NCI-H524 (cell line): ENCODE measurements around the gene RNF144A.

Source experiments
- DNase-seq, 2 experiments: peaks; one replicate each; lab custom pipeline; 2025; lab: John Stamatoyannopoulos, UW

The RNF144A gene

GRCh38 chr2:6908291-6908690, 8.9 kb upstream of the RNF144A start:
- no peak for DNase-seq

GRCh38 chr2:6909431-6910385, 7.5 kb upstream of the RNF144A start:
- DNase-seq: no peak

DNA sequence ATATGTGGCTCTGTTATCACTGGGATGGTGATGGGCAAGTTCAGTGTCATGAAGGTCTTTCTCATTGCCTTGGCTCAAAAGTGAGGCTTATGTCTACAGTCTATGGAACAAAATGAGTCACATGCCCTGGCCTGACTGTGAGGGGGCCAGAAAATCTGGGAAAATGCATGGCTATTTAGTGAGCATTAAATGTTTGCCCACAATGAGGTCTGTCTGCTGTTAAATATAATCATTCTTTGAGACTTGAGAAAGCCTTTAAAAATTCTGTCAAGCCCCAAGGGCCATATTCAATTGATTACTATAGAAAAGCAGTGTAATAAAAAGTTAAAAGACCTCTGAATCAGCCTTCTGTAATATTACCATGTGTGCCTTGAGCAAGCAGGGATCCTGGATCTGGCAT, 5.5 kb upstream of the RNF144A start:
- no peak for DNase-seq

GRCh38 chr2:6913415-6914157, 3.6 kb upstream of the RNF144A start:
- DNase-seq: no peak

DNA sequence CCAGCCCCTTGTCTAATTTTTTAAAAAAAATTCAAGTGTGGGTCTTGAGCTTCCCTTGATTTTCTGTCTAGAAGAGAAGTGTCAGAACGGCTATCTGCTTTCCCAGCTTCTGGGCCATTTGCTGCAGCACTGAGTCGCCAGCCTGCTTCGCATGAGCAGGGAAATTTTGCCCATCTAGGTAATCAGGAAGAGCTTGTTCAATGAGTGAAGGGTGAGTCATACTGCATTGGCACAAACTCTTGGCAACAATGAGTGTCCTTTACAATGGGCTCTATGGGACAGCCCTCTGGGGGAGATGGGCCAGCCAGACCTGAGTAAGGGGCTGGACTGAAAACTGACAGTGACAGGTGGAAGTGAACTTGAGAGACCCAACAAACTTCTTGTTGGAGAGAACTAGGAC, 2.4 kb upstream of the RNF144A start:
- no peak for DNase-seq

DNA sequence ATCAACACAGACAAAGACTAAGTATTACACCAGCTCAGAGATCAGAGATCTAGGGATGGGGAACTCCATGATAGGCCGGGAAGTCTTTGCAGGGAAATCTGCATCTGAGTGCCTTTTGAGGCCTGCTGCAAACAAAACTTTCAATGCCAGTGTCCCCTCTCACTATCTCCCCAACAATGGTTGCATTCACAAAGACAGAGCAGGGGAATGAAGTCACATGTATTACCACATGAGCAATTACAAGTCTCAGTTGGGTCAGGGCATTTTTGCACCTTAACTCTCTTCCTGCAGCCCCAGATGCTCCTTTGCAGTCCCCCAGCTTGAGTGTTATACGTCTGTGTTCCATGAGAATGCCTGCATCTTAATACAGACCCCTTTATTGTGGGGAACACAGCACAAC, 1.8 kb upstream of the RNF144A start:
- no peak for DNase-seq

DNA sequence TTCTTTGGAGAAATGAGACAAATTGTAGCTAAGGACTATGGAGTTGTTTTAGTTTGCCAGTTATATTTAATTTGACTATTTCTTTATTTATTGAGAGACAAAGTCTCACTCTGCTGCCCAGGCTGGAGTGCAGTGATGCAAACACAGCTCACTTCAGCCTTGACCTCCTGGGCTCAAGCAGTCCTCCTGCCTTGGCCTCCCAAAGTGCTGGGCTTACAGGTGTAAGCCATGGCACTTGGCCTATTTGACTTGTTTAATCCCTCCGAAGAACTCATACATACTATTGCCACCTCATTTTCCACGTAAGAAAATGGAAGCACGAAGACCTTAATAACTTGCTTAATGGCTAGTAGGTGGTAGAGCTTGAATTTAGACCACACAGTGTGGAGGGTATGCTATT, 988 bp upstream of the RNF144A start:
- no peak for DNase-seq

- no peak for DNase-seq
Observed at GRCh38 chr2:6916736-6917070, 509 bp upstream of the RNF144A start.

GRCh38 chr2:6917761-6918421, 679 bp downstream of the RNF144A start:
- peak in 1 of 2 experiments; percentile 47 for DNase-seq

- DNase-seq: peak in 1 of 2 experiments; percentile 24
Observed at GRCh38 chr2:6919901-6920742, 2.9 kb downstream of the RNF144A start.

- no peak for DNase-seq
Observed at GRCh38 chr2:6920743-6921064, 3.5 kb downstream of the RNF144A start.

DNA sequence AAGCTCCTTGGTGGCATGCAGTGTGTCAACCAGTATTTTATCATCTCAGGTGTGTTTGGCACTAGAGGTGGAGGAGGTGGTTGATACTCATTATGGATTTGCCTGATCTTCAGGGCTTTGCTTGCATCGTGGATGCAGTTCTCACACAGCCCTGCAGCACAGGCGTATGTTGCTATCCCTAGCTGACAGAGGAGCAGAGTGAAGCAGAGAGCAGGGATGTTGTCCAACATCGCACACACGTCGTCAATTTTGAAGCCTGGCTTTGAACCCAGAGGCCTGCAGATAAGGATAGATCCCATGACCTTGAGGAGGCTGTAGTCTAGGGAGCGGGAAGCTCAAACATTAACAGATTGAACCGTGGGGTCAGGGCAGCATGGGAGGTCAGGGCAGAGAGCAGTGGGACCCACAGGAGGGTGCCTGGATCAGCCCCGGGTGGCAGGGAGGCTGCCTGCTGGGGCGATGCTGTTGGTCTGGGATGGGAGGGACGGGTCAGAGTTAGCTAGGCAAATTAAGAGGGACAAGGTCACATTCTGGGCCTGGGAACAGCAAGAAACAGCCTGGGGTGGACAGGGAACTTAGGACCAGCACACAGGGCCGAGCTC, 4.2 kb downstream of the RNF144A start:
- DNase-seq: no peak

DNA sequence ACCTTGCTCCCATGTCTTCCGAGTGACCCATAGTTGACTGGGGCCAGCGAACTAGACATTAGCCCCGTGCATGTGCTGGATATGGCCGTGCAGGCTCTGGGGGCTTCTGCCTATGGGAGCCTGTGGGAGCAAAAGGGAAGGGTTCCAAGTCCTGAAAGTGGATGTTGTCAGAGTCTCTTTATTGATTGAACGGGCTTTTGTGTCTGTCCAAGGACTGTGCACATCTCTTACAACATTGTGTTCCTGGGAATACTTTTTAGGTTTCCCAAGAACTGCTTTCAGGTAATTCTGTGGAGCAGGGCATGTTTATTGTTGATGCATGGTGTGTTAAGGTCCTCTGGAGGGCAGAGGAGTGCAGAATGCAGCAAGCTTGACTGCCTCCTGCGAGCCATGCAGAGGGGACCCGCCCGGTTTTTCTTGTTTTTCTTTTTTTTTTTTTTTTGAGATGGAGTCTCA, 5.0 kb downstream of the RNF144A start:
- DNase-seq: peak in 1 of 2 experiments; percentile 37

- DNase-seq: no peak
Observed at GRCh38 chr2:6923319-6923718, 6.1 kb downstream of the RNF144A start.

- DNase-seq: no peak
Observed at GRCh38 chr2:6924101-6924923, 7.1 kb downstream of the RNF144A start.

DNA sequence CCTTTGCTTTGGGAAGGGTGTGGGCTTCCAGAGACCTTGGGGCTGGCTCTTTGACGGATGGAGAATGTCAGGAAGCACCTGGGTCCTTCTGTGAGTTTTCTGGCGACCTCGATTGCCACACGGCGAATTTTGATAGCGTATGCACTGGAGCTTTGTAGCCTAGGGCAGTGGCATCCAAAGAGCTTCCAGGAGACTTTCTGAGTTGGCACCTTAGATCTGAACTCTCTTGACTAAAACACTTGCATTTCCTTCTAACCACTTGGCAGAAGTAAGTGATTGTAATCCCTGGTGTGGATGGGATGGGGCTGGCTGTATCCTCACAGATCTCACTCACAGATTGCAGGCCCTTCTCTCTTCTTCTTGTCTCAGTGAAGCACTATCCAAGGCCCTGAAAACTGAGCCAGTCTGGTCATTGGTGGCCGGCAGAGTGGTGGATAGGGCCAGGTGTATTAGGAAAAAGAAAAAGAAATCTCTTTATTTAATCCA, 7.8 kb downstream of the RNF144A start:
- DNase-seq: peak in 1 of 2 experiments; percentile 62

- no peak for DNase-seq
Observed at GRCh38 chr2:6926071-6926732, 9.0 kb downstream of the RNF144A start.

GRCh38 chr2:6927186-6927585, 10.0 kb downstream of the RNF144A start:
- no peak for DNase-seq

DNA sequence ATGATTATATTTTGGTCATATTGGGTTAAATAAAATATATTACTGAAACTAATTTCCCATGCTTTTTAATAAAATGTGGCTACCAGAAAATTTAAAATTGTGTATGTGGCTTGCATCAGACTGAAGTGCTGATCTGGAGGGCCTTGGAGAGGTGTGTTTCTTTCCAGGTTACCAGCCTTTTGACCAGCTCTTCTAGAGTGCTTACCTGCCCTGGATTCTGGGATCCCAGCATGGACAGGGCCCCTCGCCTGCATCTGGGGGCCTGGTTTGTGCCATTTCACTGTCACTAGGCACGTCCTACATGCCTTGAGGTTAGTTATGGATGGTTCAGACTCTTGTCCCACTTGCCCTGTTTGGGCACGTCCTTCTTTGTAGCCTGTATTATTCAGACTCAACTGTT, 10.5 kb downstream of the RNF144A start:
- DNase-seq: no peak

DNA sequence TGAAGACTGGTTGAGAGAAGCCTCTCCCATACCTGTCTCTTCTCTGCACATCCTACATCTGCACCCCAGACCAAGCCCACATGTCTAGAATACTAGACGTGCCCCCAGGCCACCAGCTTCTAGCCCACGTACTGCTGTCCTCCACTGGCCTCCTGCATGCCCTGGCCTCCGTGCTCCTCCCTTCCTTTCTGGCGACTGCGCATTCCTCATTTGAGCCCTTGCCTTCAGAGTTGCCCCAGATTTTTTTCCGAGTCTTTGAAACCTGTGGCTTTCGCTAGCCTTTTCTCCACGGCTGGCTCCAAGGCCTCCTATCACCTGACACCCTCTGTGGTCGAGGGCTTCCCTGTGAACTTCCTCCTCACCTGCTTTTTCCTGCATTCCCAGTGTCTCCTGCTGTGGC, 11.2 kb downstream of the RNF144A start:
- no peak for DNase-seq
